ENCODE results near the gene SH3RF3. TPM values are rescaled to one million over a fixed set of nuclear protein-coding genes. Genes with fewer than 3 reads are reported as not detected.

Gene SH3RF3
- total RNA-seq, 4 donors from 2014 or later, result 2.2 to 6.1 (median 4.2) TPM

DNA sequence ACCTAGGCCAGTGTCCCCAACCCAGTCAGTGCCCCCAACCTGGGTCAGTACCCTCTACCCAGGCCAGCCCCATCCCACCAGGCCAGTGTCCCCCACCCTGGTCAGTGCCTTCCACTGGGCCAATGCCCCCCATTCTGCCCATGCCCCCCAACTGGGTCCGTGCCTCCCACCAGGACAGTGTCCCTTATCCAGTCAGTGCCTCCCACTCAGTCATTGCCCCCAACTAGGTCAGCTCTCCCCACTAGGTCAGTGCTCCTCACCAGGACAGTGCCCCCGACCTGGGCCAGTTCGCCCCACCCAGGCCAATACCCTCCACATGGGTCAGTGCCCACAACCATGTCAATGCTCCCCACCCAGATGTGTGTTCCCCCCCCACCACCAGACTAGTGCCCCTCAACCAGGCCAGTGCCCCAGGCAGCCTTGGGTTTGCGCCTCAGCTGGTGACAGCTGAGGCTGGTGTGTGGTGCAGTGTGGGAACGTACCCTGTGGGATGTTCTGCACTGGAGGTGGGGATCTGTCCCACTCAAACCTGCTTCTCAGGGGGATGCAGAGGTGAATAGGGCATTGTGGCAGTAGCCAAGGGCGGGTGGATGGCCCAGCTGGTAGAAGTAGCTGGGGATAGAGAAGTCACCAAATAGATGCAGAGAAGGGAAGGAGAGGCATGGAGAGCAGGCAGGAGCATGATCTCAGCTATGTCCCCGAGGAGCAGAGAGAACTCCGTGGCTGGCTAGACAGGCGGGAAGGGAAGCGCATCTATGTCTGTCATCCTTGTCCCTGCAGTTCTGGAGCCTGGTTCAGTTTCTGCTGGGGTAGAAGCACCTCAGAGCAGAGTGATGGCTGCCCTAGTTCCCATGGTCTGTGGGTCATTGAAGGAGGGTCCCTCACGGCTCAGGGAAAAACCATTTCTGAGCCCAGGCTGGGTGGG lies 168.8 kb downstream of the SH3RF3 start:
- no peak for TF ChIP-seq POLR2AphosphoS5 (IDR thresholded peaks at IDR 0.05)
- TF ChIP-seq, protein P1, sequence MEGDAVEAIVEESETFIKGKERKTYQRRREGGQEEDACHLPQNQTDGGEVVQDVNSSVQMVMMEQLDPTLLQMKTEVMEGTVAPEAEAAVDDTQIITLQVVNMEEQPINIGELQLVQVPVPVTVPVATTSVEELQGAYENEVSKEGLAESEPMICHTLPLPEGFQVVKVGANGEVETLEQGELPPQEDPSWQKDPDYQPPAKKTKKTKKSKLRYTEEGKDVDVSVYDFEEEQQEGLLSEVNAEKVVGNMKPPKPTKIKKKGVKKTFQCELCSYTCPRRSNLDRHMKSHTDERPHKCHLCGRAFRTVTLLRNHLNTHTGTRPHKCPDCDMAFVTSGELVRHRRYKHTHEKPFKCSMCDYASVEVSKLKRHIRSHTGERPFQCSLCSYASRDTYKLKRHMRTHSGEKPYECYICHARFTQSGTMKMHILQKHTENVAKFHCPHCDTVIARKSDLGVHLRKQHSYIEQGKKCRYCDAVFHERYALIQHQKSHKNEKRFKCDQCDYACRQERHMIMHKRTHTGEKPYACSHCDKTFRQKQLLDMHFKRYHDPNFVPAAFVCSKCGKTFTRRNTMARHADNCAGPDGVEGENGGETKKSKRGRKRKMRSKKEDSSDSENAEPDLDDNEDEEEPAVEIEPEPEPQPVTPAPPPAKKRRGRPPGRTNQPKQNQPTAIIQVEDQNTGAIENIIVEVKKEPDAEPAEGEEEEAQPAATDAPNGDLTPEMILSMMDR (IDR thresholded peaks at IDR 0.05), result no peak
- no peak for TF ChIP-seq POLR2A (IDR thresholded peaks at IDR 0.05)
- no peak for TF ChIP-seq EP300 (IDR thresholded peaks at IDR 0.05)
- Histone ChIP-seq H3K27ac (no peak overlapping the region), H3K27me3 (no peaks in the 10 kb centered on the region), H3K4me3 (no peak overlapping the region), H3K9me3 (no peaks in the 10 kb centered on the region), H3K36me3 (no peaks in the 10 kb centered on the region), H3K4me1 (no peaks in the 10 kb centered on the region)
- 84% methylated on average over 11 of the region's 11 CpGs for WGBS
- DNase-seq (ENCODE audit: low spot score in 2 of 2), result no peak

DNA sequence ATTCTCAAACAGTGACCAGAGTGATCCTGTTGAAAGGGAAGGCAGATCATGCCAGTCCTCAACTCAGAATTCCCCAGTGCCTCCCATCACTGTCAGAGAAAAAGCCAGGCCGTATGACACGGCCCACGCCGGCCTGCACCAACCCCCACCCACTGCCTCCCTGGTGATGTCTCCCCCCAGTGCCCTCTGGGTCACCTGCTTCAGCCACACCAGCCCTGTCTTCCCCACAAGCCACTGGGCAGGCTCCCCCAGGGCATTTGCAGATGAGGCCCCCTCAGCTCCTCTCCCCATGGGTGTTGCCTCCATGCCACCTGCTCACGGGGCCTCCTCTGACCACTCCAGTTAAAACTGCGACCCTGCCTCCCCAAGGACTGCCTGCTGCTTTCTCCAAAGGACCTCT lies 169.8 kb downstream of the SH3RF3 start:
- DNase-seq (ENCODE audit: low spot score in 2 of 2), result no peak
- no peaks in the 10 kb centered on the region for H3K4me1 ChIP-seq
- H3K36me3 ChIP-seq, result no peaks in the 10 kb centered on the region
- no peak overlapping the region for H3K27ac ChIP-seq
- H3K9me3 ChIP-seq, result no peaks in the 10 kb centered on the region
- no peaks in the 10 kb centered on the region for H3K27me3 ChIP-seq
- TF ChIP-seq POLR2A (IDR thresholded peaks at IDR 0.05) (no peak), POLR2AphosphoS5 (IDR thresholded peaks at IDR 0.05) (no peak), EP300 (IDR thresholded peaks at IDR 0.05) (no peak)
- TF ChIP-seq, protein P1 (IDR thresholded peaks at IDR 0.05), result no peak
- H3K4me3 ChIP-seq, result no peak overlapping the region
- 93% methylated on average over 6 of the region's 6 CpGs for WGBS

DNA sequence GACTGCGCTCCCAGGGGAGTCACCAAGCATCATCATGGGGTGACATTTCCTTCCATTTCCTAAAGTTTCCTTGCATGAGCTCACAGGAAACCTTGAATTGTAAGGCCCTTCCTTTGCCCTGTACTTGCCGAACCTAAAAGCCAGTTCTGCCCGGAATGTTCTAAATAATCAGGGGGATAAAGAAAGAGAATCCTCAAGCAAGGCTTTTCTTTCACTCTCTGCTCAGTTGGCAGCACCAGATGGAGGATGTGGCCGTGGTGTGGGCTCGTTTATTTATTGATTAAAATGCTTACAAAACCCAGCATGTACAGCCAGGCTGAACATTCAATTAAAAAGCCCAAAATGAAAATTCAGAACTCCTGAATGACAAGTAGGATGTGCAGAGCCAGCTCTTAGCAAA lies 170.5 kb downstream of the SH3RF3 start:
- no peak for DNase-seq (ENCODE audit: low spot score in 2 of 2)
- 78% methylated on average over 5 of the region's 5 CpGs for WGBS
- Histone ChIP-seq H3K27me3 (no peaks in the 10 kb centered on the region), H3K4me1 (no peaks in the 10 kb centered on the region), H3K4me3 (no peak overlapping the region), H3K36me3 (no peaks in the 10 kb centered on the region), H3K9me3 (no peaks in the 10 kb centered on the region), H3K27ac (no peak overlapping the region)
- TF ChIP-seq POLR2A (IDR thresholded peaks at IDR 0.05), result no peak
- no peak for TF ChIP-seq POLR2AphosphoS5 (IDR thresholded peaks at IDR 0.05)
- TF ChIP-seq, protein P1 (IDR thresholded peaks at IDR 0.05), result no peak
- TF ChIP-seq EP300 (IDR thresholded peaks at IDR 0.05), result no peak

DNA sequence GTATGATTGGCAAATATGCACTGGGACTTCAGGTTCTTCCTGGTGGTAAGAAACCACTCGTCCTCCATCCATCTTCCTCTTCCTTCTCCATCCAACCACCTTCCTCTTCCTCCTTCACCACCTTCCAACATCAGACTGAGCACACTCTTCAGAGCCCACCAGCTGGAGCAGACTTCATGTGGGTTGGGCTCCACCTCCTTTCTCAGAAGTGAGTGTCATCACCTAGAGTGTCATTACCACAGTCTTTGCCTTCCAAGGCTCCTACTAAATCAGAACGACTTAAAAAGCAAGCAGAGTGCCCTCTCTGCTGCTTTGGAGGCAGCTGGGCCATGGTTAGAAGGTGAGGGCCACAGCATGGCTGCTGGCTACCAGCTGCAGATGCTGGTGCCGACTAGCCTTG lies 171.6 kb downstream of the SH3RF3 start:
- DNase-seq (ENCODE audit: low spot score in 2 of 2), result no peak
- Histone ChIP-seq H3K4me3 (no peak overlapping the region), H3K36me3 (no peaks in the 10 kb centered on the region), H3K27ac (no peak overlapping the region), H3K27me3 (no peaks in the 10 kb centered on the region), H3K4me1 (no peaks in the 10 kb centered on the region), H3K9me3 (no peaks in the 10 kb centered on the region)
- TF ChIP-seq POLR2AphosphoS5 (IDR thresholded peaks at IDR 0.05), result no peak
- no peak for TF ChIP-seq POLR2A (IDR thresholded peaks at IDR 0.05)
- TF ChIP-seq EP300 (IDR thresholded peaks at IDR 0.05), result no peak
- TF ChIP-seq, protein P1 (IDR thresholded peaks at IDR 0.05), result no peak
- WGBS, result 77% methylated on average over 3 of the region's 3 CpGs

DNA sequence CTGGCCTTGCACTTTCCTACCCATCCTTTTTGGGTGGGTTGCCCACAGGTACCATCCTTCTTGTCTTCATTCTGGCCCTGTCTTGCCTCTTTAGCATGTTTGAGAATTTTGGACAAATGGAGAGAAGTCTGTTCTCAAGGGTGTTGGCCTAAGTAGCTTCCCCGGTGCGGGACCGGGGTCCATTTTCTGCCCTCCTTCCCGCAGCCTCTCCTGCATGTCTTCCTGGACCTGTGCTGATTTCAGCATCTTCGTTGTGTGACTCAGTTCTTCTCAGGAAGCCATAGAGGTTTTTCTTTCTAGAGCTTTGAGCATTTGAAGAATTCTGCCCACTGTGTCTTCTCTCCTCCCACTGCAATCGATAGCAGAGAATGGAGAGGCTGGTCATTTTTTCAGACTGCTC lies 172.7 kb downstream of the SH3RF3 start:
- 97% methylated on average over 6 of the region's 6 CpGs for WGBS
- TF ChIP-seq POLR2AphosphoS5 (IDR thresholded peaks at IDR 0.05), result no peak
- TF ChIP-seq POLR2A (IDR thresholded peaks at IDR 0.05), result no peak
- TF ChIP-seq EP300 (IDR thresholded peaks at IDR 0.05), result no peak
- TF ChIP-seq, protein P1 (IDR thresholded peaks at IDR 0.05), result no peak
- no peaks in the 10 kb centered on the region for H3K9me3 ChIP-seq
- H3K27me3 ChIP-seq, result no peaks in the 10 kb centered on the region
- H3K27ac ChIP-seq, result no peak overlapping the region
- H3K4me1 ChIP-seq, result no peaks in the 10 kb centered on the region
- no peak overlapping the region for H3K4me3 ChIP-seq
- no peak for DNase-seq (ENCODE audit: low spot score in 2 of 2)
- no peaks in the 10 kb centered on the region for H3K36me3 ChIP-seq
